Esophagus muscularis mucosa (tissue), 4 donors: ENCODE results near the gene LANCL3.
"Not testable (repeated sequence)": the region's sequence is repeated elsewhere in the genome, so short reads cannot be mapped to it uniquely, and the experiment has no call there.

Source experiments
- EP300 ChIP-seq: sonication (generic); formaldehyde crosslinking; IDR thresholded peaks from one replicate; pipeline ENCODE4 v1.6.1; 2017; ENCODE audit warnings: antibody characterized with exemption
- POLR2A ChIP-seq: fragments of 450-650 bp; IDR thresholded peaks from one replicate; pipeline ENCODE4 v1.6.1; 2017; ENCODE audit warnings: antibody characterized with exemption, moderate library complexity, mild to moderate bottlenecking, low read depth
- POLR2AphosphoS5 ChIP-seq, 2 donors: sonication (generic); formaldehyde crosslinking; IDR thresholded peaks; one replicate each; pipeline ENCODE4 v1.6.1; 2017; ENCODE audit warnings: antibody characterized with exemption in 2 of 2
- TF ChIP-seq, protein P1 (sequence below), 3 experiments: fragments of 200-600 bp in 2 of 3; fragments of 450-650 bp in 1 of 3; sonication (generic) in 2 of 3; IDR thresholded peaks; one replicate each; pipeline ENCODE4 v1.5.1; 2017 to 2019; ENCODE audit warnings: antibody characterized with exemption in 3 of 3, mild to moderate bottlenecking in 2 of 3, moderate library complexity in 1 of 3

DNA sequence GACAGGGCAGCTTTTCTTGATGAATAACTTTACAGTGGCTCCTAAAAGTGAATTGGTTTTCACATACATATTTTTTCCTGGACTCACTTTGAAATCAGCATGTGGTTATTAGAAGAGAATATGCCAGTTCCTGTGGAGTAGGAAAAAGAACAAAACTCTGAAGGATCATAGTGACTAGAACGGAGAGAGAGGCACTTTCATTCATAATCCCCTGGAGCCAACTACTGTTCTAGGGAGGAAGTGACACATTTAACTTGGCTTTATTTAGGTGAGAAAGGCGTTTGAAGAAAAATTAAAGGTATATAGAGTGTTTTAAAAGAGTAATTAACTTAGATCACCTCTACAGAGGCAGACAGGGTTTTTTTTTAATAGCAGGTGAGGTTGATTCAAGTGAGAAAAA lies 1.7 kb downstream of the LANCL3 start:
- TF ChIP-seq, protein P1, sequence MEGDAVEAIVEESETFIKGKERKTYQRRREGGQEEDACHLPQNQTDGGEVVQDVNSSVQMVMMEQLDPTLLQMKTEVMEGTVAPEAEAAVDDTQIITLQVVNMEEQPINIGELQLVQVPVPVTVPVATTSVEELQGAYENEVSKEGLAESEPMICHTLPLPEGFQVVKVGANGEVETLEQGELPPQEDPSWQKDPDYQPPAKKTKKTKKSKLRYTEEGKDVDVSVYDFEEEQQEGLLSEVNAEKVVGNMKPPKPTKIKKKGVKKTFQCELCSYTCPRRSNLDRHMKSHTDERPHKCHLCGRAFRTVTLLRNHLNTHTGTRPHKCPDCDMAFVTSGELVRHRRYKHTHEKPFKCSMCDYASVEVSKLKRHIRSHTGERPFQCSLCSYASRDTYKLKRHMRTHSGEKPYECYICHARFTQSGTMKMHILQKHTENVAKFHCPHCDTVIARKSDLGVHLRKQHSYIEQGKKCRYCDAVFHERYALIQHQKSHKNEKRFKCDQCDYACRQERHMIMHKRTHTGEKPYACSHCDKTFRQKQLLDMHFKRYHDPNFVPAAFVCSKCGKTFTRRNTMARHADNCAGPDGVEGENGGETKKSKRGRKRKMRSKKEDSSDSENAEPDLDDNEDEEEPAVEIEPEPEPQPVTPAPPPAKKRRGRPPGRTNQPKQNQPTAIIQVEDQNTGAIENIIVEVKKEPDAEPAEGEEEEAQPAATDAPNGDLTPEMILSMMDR (IDR thresholded peaks at IDR 0.05): not testable (repeated sequence)
- TF ChIP-seq EP300; POLR2A; POLR2AphosphoS5 (IDR thresholded peaks at IDR 0.05): not testable (repeated sequence)
